ENCODE measurements around the gene TAF1.
"Not testable (repeated sequence)": the region's sequence is repeated elsewhere in the genome, so short reads cannot be mapped to it uniquely, and the experiment has no call there.

The TAF1 gene

DNA sequence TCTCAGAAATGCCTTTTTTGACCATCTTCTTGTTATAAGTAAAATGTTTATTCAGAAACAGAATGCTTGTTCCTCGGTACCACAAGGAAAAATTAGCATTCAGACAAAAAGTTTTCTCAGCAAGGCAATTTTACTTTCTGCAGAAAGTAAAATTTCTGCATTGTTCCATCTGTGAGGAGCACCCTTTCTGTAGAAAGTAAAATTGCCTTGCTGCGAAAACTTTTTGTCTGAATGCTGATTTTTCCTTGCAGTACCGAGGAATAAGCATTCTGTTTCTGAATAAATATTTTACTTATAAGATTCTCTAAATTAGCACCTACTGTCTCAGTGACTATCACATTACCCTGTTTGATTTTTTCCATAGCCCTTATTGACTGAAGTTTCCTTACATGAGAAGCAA, 39.8 kb upstream of the TAF1 start:
- no peak for DNase-seq (ENCODE audit: low read depth in 1 of 2, low spot score in 1 of 2)
- TF ChIP-seq POLR2AphosphoS5 (IDR thresholded peaks at IDR 0.05; ENCODE audit: low read depth) (no peak), SPI1 (IDR thresholded peaks at IDR 0.05; ENCODE audit: borderline replicate concordance, low read depth) (no peak), GABPA (IDR thresholded peaks at IDR 0.05; ENCODE audit: low read depth) (no peak)
- TF ChIP-seq, protein P1, sequence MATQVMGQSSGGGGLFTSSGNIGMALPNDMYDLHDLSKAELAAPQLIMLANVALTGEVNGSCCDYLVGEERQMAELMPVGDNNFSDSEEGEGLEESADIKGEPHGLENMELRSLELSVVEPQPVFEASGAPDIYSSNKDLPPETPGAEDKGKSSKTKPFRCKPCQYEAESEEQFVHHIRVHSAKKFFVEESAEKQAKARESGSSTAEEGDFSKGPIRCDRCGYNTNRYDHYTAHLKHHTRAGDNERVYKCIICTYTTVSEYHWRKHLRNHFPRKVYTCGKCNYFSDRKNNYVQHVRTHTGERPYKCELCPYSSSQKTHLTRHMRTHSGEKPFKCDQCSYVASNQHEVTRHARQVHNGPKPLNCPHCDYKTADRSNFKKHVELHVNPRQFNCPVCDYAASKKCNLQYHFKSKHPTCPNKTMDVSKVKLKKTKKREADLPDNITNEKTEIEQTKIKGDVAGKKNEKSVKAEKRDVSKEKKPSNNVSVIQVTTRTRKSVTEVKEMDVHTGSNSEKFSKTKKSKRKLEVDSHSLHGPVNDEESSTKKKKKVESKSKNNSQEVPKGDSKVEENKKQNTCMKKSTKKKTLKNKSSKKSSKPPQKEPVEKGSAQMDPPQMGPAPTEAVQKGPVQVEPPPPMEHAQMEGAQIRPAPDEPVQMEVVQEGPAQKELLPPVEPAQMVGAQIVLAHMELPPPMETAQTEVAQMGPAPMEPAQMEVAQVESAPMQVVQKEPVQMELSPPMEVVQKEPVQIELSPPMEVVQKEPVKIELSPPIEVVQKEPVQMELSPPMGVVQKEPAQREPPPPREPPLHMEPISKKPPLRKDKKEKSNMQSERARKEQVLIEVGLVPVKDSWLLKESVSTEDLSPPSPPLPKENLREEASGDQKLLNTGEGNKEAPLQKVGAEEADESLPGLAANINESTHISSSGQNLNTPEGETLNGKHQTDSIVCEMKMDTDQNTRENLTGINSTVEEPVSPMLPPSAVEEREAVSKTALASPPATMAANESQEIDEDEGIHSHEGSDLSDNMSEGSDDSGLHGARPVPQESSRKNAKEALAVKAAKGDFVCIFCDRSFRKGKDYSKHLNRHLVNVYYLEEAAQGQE (IDR thresholded peaks at IDR 0.05; ENCODE audit: insufficient replicate concordance, low read depth), result no peak
- TF ChIP-seq, protein P2, sequence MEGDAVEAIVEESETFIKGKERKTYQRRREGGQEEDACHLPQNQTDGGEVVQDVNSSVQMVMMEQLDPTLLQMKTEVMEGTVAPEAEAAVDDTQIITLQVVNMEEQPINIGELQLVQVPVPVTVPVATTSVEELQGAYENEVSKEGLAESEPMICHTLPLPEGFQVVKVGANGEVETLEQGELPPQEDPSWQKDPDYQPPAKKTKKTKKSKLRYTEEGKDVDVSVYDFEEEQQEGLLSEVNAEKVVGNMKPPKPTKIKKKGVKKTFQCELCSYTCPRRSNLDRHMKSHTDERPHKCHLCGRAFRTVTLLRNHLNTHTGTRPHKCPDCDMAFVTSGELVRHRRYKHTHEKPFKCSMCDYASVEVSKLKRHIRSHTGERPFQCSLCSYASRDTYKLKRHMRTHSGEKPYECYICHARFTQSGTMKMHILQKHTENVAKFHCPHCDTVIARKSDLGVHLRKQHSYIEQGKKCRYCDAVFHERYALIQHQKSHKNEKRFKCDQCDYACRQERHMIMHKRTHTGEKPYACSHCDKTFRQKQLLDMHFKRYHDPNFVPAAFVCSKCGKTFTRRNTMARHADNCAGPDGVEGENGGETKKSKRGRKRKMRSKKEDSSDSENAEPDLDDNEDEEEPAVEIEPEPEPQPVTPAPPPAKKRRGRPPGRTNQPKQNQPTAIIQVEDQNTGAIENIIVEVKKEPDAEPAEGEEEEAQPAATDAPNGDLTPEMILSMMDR (IDR thresholded peaks at IDR 0.05; ENCODE audit: insufficient read depth, low read length), result no peak
- Histone ChIP-seq H3K4me3 (replicated peaks; ENCODE audit: insufficient read depth, low read length) (no peak overlapping the region), H3K27ac (replicated peaks) (no peak overlapping the region), H3K27me3 (ENCODE audit: insufficient read depth, poor library complexity, severe bottlenecking) (no peaks in the 10 kb centered on the region)

DNA sequence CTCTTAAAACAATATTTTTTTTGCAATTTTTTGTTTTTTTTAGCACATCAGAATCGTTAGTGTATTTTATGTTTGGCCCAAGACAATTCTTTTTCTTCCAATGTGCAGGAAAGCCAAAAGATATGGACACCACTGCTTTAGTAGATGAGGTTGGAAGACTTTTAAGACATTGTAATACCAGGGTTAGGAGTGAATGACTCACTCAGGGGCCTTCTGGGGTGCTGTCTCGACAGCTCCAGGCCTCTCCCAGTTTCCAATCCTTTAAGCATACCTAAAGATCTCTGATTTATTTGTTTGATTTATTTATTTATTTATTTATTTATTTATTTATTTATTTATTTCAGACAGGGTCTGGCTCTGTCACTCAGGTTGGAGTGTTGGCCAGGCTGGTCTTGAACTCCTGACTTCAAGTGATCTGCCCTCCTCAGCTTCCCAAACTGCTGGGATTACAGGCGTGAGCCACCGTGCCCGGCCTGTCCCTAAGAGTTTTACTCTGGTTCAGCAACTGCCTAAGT, 16.9 kb upstream of the TAF1 start:
- not testable (repeated sequence) for DNase-seq (ENCODE audit: low read depth in 1 of 2, low spot score in 1 of 2); H3K4me3 ChIP-seq (replicated peaks; ENCODE audit: insufficient read depth, low read length); H3K27me3 ChIP-seq (ENCODE audit: insufficient read depth, poor library complexity, severe bottlenecking); H3K27ac ChIP-seq (replicated peaks)

DNA sequence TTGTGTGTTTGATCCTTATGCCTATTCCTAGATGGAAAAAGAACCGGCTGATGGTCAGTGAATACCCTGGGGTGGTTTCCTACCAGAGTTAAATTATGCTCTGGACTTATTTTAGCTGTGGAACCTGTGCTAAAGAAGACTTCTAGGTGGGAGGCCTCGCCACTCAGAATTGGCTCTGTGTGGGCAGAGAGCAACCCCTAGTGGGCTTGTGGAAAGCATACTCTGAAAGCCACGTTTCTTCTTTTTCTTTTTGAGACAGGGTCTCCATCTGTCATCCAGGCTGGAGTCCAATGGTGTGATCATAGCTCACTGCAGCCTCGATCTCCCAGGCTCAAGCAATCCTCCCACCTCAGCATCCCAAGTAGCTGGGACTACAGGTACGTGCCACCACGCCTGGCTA, 16.3 kb upstream of the TAF1 start:
- not testable (repeated sequence) for DNase-seq (ENCODE audit: low read depth in 1 of 2, low spot score in 1 of 2); H3K27ac ChIP-seq (replicated peaks); H3K27me3 ChIP-seq (ENCODE audit: insufficient read depth, poor library complexity, severe bottlenecking); H3K4me3 ChIP-seq (replicated peaks; ENCODE audit: insufficient read depth, low read length)

DNA sequence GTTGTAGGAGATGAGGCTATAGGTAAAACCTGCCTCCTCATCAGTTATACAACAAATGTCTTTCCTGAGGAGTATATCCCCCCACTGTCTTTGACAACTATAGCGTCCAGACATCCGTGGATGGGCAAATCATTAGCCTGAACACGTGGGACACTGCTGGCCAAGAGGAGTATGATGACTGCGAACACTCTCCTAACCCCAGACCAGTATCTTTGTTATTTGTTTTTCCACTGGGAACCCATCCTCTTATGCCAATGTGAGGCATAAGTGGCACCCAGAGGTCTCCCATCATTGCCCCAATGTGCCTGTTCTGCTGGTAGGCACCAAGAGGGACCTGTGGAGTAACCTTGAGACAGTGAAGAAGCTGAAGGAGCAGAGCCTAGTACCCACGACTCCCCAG, 13.7 kb upstream of the TAF1 start:
- not testable (repeated sequence) for H3K27me3 ChIP-seq (ENCODE audit: insufficient read depth, poor library complexity, severe bottlenecking); DNase-seq (ENCODE audit: low read depth in 1 of 2, low spot score in 1 of 2); H3K27ac ChIP-seq (replicated peaks); H3K4me3 ChIP-seq (replicated peaks; ENCODE audit: insufficient read depth, low read length)

DNA sequence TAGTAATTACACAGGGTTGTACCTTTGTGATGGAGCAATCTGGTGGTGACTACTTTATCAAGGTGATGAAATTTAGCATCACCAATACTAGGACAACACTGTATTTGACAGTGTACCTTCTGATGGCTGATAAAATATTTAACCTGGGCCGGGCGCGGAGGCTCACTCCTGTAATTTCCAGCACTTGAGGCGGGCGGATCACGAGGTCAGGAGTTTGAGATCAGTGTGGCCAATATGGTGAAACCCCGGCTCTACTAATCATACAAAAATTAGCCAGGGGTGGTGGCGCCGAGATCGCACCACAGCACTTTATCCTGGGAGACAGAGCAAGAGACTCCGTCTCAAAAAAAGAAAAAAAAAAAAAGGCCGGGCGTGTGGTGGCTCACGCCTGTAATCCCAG, 1.9 kb upstream of the TAF1 start:
- Histone ChIP-seq H3K27ac (replicated peaks) (no peak overlapping the region), H3K27me3 (ENCODE audit: insufficient read depth, poor library complexity, severe bottlenecking) (no peaks in the 10 kb centered on the region), H3K4me3 (replicated peaks; ENCODE audit: insufficient read depth, low read length) (no peak overlapping the region)
- DNase-seq (ENCODE audit: low read depth in 1 of 2, low spot score in 1 of 2), result no peak
- TF ChIP-seq, protein P1 (IDR thresholded peaks at IDR 0.05; ENCODE audit: insufficient replicate concordance, low read depth), result no peak
- TF ChIP-seq GABPA (IDR thresholded peaks at IDR 0.05; ENCODE audit: low read depth), result no peak

DNA sequence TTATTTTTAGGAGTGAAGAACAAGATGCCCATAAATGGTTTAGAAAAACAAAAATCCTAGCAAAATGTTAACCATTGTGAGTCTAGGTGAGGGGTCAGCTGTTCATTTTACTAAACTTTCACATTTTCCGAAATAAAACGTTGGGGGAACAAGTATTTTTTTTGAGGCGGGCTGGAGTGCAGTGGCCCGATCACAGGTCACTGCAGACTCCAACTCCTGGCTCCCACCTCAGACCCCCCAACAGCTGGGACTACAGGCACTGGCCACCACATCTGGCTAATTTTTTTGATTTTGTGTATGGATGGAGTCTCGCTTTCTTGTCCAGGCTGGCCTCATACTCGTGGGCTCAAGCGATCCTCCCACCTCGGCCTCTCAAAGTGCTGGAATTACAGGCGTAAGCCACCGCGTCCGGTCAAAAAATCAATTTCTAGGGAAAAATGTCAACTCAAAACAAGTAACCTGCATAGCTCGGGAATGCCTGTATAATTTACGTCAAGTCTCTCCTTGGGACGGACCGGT, 742 bp upstream of the TAF1 start:
- peak overlapping the region; percentile 53 for H3K4me3 ChIP-seq (replicated peaks; ENCODE audit: insufficient read depth, low read length)
- H3K27ac ChIP-seq (replicated peaks), result peak overlapping the region; percentile 92
- no peak for DNase-seq (ENCODE audit: low read depth in 1 of 2, low spot score in 1 of 2)
- TF ChIP-seq GABPA (IDR thresholded peaks at IDR 0.05; ENCODE audit: low read depth) (no peak), SPI1 (IDR thresholded peaks at IDR 0.05; ENCODE audit: borderline replicate concordance, low read depth) (no peak), POLR2AphosphoS5 (IDR thresholded peaks at IDR 0.05; ENCODE audit: low read depth) (no peak)
- TF ChIP-seq, protein P1 (IDR thresholded peaks at IDR 0.05; ENCODE audit: insufficient replicate concordance, low read depth), result no peak
- TF ChIP-seq, protein P2 (IDR thresholded peaks at IDR 0.05; ENCODE audit: insufficient read depth, low read length), result no peak
- no peaks in the 10 kb centered on the region for H3K27me3 ChIP-seq (ENCODE audit: insufficient read depth, poor library complexity, severe bottlenecking)
